ENCODE results near the gene MAP1S.

Gene MAP1S

GRCh38 chr19:17718550-17718946 lies 732 bp upstream of the MAP1S start:
- H3K4me2 ChIP-seq (ENCODE audit: low read length) = peak overlapping the region; percentile 96
- peaks cover 23% of the 10 kb centered on the region for H3K4me1 ChIP-seq (ENCODE audit: low read length)
- no peak for TF ChIP-seq CTCF (IDR thresholded peaks at IDR 0.05; ENCODE audit: low read depth, low read length)
- no peak for TF ChIP-seq EZH2phosphoT487 (IDR thresholded peaks at IDR 0.05; ENCODE audit: low read depth)
- H3K79me2 ChIP-seq (ENCODE audit: low read length) = peaks cover 34% of the 10 kb centered on the region
- H3K36me3 ChIP-seq (replicated peaks; ENCODE audit: low read depth, low read length) = peaks cover 12% of the 10 kb centered on the region
- H2AFZ ChIP-seq (ENCODE audit: low read depth, low read length) = peak overlapping the region; percentile 88; the same call in 1 of the 2 replicates
- H4K20me1 ChIP-seq (ENCODE audit: insufficient read depth, low read length) = peaks cover 21% of the 10 kb centered on the region
- H3K9ac ChIP-seq (ENCODE audit: low read length) = peak overlapping the region; percentile 85
- no peaks in the 10 kb centered on the region for H3K9me3 ChIP-seq (ENCODE audit: insufficient read depth, low read length)
- peak overlapping the region; percentile 94 for H3K4me3 ChIP-seq (ENCODE audit: low read length)
- H3K27ac ChIP-seq (ENCODE audit: low read length) = peak overlapping the region; percentile 11
- no peaks in the 10 kb centered on the region for H3K27me3 ChIP-seq (ENCODE audit: low read depth, low read length)

- Histone ChIP-seq H4K20me1 (ENCODE audit: insufficient read depth, low read length) (peaks cover 21% of the 10 kb centered on the region), H3K4me3 (ENCODE audit: low read length) (peak overlapping the region; percentile 94), H3K36me3 (replicated peaks; ENCODE audit: low read depth, low read length) (peaks cover 15% of the 10 kb centered on the region), H3K9ac (ENCODE audit: low read length) (peak overlapping the region; percentile 85), H3K27me3 (ENCODE audit: low read depth, low read length) (no peaks in the 10 kb centered on the region), H3K79me2 (ENCODE audit: low read length) (peaks cover 34% of the 10 kb centered on the region), H3K9me3 (ENCODE audit: insufficient read depth, low read length) (no peaks in the 10 kb centered on the region), H3K4me1 (ENCODE audit: low read length) (peaks cover 23% of the 10 kb centered on the region), H3K27ac (ENCODE audit: low read length) (no peak overlapping the region), H3K4me2 (ENCODE audit: low read length) (peak overlapping the region; percentile 99), H2AFZ (ENCODE audit: low read depth, low read length) (no peak overlapping the region)
- TF ChIP-seq EZH2phosphoT487 (IDR thresholded peaks at IDR 0.05; ENCODE audit: low read depth) (no peak), CTCF (IDR thresholded peaks at IDR 0.05; ENCODE audit: low read depth, low read length) (no peak)
Measured at GRCh38 chr19:17719730-17720400, 585 bp downstream of the MAP1S start.

GRCh38 chr19:17720440-17720839 lies 1.2 kb downstream of the MAP1S start:
- peaks cover 21% of the 10 kb centered on the region for H4K20me1 ChIP-seq (ENCODE audit: insufficient read depth, low read length)
- no peak overlapping the region for H3K27ac ChIP-seq (ENCODE audit: low read length)

More at GRCh38 chr19:17720440-17720839, 1.2 kb downstream of the MAP1S start:
- Histone ChIP-seq H3K9ac (ENCODE audit: low read length) (peak overlapping the region; percentile 85), H3K79me2 (ENCODE audit: low read length) (peaks cover 34% of the 10 kb centered on the region), H3K9me3 (ENCODE audit: insufficient read depth, low read length) (no peaks in the 10 kb centered on the region), H3K4me2 (ENCODE audit: low read length) (peak overlapping the region; percentile 99), H3K4me3 (ENCODE audit: low read length) (peak overlapping the region; percentile 94), H3K36me3 (replicated peaks; ENCODE audit: low read depth, low read length) (peaks cover 20% of the 10 kb centered on the region), H3K27me3 (ENCODE audit: low read depth, low read length) (no peaks in the 10 kb centered on the region), H3K4me1 (ENCODE audit: low read length) (peaks cover 23% of the 10 kb centered on the region), H2AFZ (ENCODE audit: low read depth, low read length) (no peak overlapping the region)
- TF ChIP-seq EZH2phosphoT487 (IDR thresholded peaks at IDR 0.05; ENCODE audit: low read depth) (no peak), CTCF (IDR thresholded peaks at IDR 0.05; ENCODE audit: low read depth, low read length) (no peak)
